T-helper 2 cell (primary cell): ENCODE results near the gene RAB11FIP4.

Experiments used
- DNase-seq, 5 experiments: peaks; one replicate each; pipeline versions ENCODE4 v3.0.0 to v3.0.0-alpha.2; 2012 to 2022

The RAB11FIP4 gene

DNA sequence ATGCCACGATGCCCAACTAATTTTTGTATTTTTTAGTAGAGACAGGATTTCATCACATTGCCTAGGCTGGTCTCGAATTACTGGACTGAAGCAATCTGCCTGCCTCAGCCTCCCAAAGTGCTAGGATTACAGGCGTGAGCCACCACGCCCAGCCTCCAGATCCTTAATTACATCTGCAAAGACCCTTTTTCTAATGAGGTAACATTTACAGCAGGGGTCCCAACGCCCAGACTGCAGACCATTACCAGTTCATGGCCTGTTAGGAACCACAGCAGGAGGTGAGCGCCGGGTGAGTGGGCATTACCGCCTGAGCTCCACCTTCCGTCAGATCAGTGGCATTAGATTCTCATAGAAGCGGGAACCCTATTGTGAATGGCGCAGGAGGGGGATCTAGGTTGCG lies 4.0 kb upstream of the RAB11FIP4 start:
- DNase-seq, result no peak

DNA sequence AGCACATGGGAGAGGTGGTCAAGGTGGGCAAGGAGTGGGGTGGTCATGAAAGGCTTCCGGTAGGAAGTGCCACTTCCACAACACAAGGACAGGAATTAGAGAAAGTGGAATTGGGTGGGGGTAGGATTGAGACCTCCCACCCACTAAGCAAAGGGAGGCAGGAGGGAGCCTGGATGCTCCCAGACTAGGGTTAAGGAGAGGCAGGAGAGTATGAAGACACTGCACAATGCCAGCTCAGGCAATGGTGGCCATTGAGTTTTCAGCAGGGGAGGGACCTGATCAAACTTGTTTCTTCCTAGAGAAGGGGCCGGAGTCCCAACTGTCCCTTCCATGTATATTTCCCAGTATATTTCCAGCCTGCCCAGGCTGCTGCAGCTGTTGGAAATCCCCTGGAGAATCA lies 3.1 kb upstream of the RAB11FIP4 start:
- no peak for DNase-seq

DNA sequence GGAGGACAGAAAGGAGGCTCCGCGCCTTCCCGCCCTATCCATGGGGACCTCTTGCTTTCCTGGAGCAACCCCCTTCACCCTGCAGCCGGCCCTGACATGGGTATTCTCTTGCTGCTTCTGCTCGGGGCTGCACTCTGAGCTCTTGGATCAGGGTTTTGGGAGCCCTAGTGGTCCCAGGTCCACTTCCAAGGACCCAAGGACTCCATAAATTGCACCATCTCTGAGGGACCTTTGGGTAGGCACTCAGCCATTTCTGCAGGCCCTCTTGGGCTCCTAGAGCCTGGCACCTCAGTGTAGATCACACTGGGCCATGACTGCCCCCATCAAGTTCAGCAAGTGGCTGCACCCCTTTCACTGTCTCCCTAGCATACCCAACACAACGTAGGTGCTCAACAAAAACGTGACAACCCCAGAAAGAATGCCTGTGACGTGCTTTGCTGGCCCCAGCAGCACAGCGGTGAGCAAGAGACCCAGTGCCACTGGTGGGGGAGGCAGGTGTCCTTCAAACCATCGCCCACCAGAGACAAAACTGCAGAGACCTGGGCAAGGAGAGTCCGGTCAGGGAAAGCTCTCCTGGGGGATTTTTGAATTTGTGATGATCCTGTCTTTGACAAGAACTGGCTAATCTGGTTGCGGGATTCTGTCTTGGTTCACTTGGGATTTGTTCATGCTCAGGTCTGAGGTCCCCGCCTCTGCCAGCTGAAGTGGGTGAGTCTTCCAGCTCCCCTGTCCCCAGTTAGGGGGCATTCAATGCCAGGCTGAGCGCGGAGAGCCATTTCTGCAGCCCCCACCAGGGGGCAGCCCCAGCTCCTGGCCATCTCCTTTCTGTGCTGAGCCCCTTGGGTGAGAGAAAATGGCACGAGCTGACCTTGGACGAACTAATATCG lies 2.5 kb upstream of the RAB11FIP4 start:
- DNase-seq, result peak in 4 of 5 experiments; percentile 19 to 28 (median 24)

DNA sequence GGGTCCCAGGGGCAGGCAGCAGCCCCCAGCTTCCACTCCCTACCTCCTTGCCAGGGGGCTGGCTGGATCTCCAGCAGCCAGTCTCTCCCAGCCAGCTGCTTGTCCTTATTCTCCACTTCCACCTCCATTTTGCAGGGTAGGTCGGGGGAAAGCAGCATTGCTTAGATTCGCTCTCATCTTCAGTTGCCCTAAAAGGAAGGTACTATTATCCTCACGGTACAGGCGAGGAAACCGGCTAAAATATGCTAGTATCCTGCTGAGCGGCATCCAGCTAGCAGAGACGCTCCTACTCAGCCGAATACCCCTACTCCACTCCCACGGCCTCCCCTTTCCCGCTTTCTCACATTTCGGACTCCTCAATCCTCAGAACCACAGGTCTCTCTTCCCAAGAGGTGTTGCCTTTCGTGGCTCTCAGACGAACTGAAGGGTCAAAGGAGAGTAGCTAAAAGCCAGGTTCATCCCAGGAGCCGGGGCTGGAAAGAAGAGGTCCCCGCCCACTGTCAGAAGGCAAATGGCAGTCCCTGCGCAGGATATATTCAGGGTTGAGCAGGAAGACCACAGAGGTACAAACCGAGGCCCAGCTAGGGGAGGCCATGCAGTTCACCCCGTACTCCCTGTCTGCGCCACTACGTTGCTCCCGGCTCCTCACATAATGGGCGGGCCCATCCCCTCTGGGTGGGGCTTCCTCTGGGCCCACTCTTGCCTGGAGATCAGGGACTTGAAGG lies 1.7 kb upstream of the RAB11FIP4 start:
- no peak for DNase-seq

DNA sequence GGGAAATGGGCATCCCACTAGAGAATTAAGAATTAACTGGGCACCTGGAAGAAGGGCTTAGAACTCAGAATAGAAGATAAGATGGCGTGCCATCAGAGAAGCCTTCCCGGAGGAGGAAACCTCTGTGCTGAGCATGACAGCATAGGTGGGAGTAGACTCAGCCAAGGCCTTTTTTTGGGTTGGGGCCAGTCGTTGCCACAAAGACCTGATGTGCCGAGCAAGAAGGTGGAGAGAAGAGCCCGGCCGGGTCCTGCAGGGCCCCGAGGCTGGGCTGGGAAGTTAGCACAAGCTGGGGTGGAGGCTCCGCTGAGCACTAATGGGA lies 1.1 kb upstream of the RAB11FIP4 start:
- no peak for DNase-seq

DNA sequence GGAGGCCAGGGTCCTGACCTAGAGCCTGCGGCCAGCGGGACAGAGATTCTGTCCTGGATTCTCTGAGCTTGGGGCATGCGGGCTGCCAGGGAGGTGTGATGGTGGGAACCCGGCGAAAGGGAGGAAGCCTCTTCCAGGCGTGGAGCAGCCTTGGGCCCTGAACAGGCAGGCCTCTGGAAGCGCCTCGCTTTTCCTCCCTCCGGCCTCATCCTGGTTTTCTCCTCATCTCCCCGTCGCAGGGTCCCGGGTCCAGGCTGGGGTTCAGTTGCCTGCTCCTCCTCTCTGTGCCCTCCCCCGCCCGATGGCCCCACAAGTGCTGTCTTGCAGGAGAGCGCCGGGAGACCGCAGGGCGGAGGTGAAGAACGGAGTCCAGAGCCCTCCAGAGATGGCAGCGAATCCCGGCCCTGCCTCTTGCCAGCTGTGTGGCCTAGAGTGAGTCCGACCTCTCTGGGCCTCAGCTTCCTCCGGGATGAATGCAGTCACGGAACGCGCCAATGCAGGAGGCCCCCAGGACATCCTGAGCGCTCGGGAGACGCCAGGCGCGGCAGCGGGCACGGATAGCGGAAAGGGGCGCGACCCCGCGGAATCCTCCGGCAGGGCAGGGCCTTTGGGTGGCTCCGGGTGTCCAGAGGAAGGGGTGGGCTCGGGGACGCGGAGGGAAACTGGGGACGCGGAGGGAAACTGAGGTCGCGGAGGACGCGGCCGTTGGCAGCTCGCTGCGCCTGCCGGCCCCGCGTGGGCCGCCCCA lies 553 bp upstream of the RAB11FIP4 start:
- DNase-seq, result no peak

DNA sequence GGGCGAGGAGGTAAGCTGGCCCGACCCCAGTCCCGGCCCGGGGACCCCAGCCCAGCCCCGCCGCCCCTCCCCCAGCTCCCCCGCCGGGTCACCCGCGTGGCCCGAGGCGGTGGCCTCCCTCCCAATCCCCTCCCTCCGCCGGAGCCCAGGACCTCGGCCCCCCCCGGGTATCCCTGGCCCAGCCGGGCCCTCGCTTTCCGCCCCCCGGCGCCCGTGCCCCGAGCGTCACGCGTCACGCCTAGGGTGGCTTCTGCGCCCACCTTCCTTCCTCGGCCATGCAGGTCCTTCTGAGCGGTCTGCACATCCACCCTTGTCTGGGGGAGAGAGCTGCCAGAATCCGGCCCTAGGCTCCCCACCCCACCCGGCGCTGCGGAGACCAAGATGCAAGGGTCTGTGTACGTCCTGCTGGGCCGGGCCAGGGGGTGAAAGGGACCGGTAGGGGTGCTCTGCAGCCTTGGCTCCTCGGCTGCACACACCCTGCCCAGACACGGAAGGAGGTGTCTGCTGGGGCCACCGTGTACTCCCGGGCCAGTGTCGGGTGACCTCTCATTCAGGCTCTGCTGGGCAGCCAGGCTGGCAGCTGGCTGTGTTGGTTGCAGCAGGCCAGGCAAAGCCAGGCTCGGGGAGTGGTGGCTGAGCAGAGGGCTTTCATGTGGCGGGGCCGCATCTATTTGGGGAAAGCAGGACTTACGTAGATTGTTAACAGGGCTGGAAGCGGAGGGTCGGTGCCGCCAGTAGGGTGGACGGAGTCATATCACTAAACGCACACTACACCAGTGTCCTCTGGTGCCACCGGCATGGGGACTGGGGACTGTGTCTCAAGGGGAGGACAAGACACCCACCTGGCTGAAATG lies 754 bp downstream of the RAB11FIP4 start:
- no peak for DNase-seq

DNA sequence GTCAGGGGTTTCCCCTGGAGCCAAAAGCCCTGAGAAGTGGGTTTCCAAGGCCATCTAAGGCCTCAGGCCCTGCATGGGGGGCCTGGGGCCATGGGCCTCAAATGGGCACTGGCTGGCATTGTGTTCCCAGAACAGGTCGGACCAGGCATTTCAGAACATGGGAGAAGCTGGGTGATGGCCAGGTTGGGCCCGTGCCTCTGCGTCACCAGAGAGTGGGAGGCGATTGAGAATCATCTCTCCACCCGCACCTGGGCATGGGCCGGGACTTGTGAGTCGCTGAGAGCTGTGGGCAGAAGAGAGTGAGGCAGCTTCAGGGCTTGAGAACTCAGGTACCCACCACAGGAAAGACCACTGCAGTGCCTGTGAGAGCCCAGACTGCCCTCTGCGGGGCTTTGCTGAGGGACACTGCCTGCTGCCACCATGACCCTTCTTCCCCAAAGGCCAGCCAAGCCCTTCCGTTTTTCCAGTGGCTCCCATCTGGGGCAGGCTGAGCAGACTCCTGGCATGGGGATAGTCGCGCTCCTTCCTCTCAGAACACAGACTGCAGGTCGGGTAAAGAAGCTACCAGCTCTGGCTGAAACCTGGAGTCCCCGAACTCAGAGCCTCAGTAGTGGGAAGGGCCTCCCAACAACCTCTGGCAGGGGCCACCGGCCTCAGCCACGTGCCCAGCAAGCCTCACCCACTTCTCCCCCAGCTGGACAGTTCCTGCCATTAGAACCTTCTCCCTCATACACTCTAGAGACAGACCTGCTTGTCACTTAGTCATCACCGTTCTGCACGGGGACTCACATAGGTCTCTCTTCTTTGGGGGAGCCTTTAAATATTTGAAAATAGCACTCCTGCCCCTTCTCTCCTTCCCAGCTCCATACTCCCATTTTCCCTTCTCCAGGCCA lies 1.6 kb downstream of the RAB11FIP4 start:
- DNase-seq, result no peak

DNA sequence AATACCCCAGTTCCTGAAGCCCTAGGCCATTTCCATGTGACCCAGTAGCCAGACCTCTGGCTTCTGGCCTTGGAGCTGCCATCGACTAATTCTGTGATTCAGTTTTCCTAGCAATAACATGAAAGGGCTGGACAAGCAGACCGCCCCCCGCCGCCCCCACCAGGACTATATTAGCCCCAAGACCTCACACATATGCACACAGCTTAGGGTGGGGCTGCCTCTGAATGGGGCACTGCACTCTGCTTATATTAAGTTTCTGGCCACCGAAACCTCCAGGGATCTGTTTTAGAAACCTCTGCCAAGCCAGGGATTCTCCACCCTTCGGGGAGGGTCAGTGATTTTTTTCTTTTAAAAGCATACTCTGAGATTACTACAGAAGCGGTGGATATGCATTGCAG lies 2.3 kb downstream of the RAB11FIP4 start:
- no peak for DNase-seq

DNA sequence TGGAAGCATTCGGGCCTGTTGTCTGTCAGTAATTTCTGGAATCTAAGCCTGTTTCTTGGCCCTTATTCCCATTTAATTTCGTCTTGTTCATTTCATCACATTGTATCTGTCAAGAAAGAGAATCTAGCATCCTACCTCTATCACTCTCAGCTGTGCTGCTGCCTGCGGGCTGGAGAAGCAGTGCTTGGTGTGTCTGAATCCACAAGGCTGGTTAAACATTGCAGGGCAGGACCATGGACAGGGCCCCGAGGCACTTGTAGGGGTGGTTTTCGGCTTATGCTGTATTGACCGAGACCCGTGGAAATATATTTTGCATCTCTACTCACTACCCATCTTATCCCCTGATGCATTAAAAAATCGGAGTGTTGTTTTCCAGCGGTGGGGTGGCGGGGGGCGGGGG lies 3.1 kb downstream of the RAB11FIP4 start:
- peak in 2 of 5 experiments; percentile 25 to 58 for DNase-seq

DNA sequence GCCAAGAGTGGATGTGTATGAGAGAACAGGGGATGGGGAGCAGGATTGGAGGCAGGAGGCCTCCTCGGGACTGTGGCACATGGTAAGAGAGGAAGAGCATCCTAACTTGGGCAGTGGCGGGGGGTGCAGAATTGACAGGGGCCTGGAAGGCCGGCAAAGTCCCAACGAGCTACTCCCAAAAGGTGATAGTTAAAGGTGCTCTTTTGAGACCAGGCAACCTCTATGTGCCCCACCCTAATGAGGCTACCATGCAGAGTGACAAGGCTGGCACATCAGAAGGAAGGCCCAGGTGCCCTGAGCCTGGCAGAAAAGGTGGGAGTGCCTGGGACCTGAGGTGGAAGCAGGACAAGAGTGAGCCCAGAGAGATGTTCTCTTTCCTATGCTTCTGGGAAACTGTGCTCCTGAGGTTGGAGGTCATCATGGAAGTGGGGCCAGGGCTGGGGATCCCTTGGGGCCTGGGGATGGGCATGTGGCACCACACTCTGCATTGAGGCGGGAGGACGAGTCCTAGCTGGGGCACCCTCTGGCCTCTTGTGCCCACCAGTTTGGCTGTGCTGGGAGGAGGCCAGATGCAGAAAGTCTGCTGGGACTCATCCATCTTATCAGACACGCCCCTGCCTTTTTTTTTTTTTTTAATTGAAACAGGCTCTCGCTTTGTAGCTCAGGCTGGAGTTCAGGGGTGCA lies 5.9 kb downstream of the RAB11FIP4 start:
- no peak for DNase-seq

DNA sequence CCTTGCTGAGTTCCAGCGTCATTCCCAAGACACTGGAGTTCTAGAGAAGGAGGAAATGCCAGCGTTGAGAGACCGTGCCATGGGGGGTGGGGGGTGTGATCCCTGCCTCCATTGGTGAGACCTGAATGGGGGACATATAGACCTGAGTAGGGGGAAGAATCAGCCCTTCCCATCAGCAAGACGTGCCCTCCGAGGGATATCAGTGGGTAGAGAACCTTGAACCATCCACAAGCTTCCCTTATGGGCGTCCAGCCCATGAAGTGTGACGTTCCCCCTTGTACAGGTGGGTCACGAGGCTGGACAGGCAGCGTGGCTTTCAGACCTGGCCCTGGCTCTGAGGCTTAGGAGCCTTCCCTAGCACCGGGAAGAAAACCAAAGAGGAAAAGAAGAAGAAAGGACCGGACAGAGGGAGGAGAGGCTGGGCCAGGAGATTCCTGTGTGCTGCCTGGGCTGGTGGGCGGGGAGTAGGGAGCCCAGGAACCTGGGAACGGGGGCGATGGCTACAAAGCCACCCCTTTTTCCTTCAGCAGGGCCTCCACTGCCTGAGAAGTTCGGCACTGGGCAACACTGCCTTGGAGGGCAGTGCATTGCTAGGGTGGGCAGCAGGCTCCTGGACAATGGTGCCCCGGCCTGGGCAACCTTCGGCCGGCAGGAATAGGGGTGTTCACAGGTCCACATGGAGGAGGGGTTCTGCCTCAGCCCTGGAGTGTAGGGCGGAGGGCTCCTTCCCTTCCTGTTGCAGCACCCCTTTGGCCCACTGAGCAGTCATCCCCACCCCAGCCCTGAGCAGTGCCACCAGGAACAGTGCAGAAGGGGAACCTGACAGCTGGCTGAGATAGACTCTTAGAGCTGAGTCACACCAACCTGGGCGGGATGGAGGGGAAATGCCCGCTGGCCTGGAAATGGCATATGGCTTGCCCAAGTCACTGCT lies 7.2 kb downstream of the RAB11FIP4 start:
- no peak for DNase-seq

DNA sequence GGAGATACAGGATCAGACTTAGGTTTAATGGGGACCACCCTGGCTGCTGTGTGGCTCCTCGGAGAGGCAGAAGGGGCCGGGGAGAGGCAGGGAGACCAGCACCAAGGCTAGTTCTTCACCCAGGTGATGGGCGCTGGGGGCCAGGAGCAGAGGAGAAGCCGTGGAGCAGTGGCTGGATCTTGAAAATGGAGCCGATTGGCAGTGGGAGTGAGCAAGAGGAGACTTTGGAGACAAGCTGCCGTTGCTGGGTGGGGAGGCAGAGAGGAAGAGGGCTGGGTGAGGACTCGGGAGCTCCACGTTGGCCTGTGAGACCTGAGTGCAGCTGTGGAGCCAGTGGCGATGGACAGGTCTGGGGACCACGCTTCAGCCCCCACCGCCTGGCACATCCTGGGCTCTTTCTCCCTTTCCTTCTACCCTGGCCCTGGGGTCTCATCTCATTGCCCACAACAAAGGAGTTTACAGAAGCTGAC lies 9.0 kb downstream of the RAB11FIP4 start:
- no peak for DNase-seq

DNA sequence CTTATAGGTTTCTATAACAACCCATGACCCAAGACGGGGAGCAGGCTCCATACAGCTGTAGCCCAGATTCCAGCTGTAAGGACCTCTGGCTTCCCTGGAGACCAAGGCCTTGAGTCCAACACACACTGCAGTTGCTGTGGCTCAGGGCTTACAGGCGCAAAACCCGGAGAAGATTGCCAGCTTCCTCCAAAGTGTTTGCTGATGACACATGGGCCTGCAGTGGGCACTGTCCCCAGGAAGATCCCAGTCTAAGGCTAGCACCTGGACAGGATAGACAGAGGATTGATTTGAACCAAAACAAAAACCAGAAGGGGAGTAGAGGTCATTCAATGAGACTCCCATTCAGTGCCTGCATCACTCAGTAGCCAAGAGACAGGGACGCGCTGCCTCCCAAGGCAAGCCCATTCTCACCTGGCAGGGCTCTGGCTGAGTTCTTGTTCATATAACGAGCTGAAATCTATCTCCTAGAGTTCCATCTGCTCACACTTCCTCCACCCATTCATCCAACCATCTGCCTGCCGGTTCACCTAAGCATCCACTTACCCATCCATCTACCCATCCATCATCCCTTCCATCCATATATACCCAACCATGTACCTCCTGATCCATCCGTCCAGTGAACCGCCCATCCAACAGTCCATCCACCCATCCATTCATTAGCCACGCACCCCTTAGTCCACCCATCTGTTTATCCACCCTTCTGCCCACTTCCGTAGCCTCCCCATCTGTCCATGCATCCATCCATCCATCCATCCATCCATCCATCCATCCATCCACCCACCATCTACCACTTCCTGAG lies 10.2 kb downstream of the RAB11FIP4 start:
- DNase-seq, result no peak

DNA sequence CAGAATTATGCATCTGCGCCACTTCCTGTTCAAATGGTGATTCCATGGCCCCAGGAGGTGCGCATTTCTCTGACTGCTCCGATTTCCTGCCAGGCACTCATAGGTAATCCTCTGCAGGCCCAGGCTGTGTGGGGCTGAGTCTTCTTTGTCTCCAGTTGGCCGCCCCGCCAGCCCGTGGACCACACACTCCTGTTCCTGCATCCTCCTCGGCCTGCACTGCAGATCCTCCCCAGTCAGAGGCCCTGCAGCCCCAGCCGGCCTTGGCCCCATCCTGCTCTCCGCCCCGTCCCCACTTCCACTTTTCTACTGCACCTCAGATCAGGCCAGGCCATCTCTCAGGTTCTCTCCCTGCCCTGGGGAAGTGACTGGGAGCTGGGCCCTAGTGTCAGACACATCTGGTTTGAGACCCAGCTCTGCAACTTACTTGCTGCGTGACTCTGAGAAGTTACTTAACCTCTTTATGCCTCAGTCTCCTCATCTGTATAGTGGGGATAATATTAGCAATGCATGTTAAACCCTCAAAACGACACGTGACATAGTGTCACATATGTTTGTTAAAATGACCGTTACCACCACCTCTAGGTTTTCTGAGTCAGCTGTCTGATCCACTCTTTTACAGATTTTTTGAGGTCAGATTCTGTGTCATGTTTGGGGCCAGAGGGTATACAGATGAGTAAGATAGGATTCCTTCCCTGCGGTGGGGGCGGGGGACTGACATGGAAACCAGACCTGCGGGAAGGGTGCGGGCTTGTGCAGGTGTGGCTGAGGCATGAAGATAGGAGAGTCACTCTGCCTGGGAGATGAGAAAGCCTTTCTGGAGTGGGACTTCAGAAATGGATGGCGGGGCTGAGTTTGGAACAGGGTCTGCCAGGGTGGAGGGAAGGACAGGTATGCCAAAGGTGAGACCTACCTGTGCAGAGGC lies 12.8 kb downstream of the RAB11FIP4 start:
- no peak for DNase-seq

DNA sequence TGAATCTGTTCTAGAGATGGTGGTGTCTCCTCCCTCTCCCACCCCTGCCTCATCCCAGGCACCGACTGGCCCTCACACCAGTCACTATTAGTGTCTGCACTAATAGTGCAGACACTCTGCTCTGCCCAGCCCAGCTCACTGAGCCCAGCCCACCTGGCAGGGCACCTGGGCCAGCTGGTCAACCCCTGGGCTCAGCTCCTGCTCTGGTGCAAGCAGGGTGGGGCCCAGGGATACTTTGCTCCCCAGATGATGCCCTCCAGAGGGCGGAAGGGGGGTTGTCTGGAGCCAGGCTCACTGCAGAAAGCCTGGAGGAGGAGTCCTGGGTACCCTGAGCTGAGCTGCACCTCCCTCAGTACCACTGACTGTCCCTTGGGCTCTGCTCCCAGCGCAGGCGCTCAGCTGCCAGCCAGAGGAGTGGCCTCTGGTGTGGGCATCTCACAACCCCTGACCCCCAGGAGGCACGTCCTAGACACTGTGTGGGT lies 14.5 kb downstream of the RAB11FIP4 start:
- no peak for DNase-seq

DNA sequence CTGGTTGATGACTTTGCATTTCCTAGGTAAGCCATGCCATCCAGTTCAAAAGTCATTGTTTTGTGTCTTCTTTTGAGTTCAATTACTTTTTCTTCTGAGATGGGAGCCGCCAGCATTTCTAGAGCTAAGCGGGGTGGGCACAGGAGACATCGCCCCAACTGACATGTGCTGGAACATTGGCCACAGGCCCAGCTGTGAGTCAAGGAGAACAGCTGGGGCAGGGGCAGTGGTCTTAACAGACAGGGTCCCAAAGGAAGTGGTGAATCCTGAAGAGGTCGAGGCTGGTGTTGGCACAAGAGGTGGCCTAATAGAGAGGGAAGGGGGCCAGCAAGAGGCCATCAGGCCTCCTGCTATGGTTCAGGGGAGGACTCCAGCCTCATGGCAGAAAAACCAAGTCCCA lies 17.1 kb downstream of the RAB11FIP4 start:
- DNase-seq, result no peak
